DMS53 treated with DMSO at 0.1 percent for 48 hours (cell line): ENCODE data around the gene RPA1.
"Not testable (repeated sequence)": the region's sequence is repeated elsewhere in the genome, so short reads cannot be mapped to it uniquely, and the experiment has no call there.

Source experiments
- DNase-seq: peaks from one replicate; lab custom pipeline; 2025; ENCODE audit not compliant: unreplicated experiment; lab: John Stamatoyannopoulos, UW

RPA1 gene

GRCh38 chr17:1813088-1813487, 16.7 kb upstream of the RPA1 start:
- no peak for DNase-seq

- no peak for DNase-seq
Observed at GRCh38 chr17:1820528-1821252, 9.1 kb upstream of the RPA1 start.

GRCh38 chr17:1829216-1829591, 601 bp upstream of the RPA1 start:
- no peak for DNase-seq

- DNase-seq = peak; percentile 19
Observed at GRCh38 chr17:1830288-1830687, 483 bp downstream of the RPA1 start.

- DNase-seq = no peak
Observed at GRCh38 chr17:1834380-1835149, 4.8 kb downstream of the RPA1 start.

GRCh38 chr17:1839516-1839915, 9.7 kb downstream of the RPA1 start:
- no peak for DNase-seq

GRCh38 chr17:1843947-1844346, 14.1 kb downstream of the RPA1 start:
- DNase-seq = no peak

- no peak for DNase-seq
Observed at GRCh38 chr17:1847191-1847590, 17.4 kb downstream of the RPA1 start.

- no peak for DNase-seq
Observed at GRCh38 chr17:1852327-1852726, 22.5 kb downstream of the RPA1 start.

- no peak for DNase-seq
Observed at GRCh38 chr17:1853698-1854097, 23.9 kb downstream of the RPA1 start.

- DNase-seq = not testable (repeated sequence)
Observed at GRCh38 chr17:1856462-1856861, 26.7 kb downstream of the RPA1 start.

GRCh38 chr17:1860978-1861377, 31.2 kb downstream of the RPA1 start:
- no peak for DNase-seq

GRCh38 chr17:1861391-1862010, 31.7 kb downstream of the RPA1 start:
- no peak for DNase-seq

- peak; percentile 14 for DNase-seq
Observed at GRCh38 chr17:1865252-1866037, 35.6 kb downstream of the RPA1 start.

- DNase-seq = no peak
Observed at GRCh38 chr17:1867307-1867706, 37.5 kb downstream of the RPA1 start.

- DNase-seq = no peak
Observed at GRCh38 chr17:1868090-1868489, 38.3 kb downstream of the RPA1 start.

GRCh38 chr17:1870592-1870991, 40.8 kb downstream of the RPA1 start:
- DNase-seq = no peak

- DNase-seq = no peak
Observed at GRCh38 chr17:1871756-1872155, 42.0 kb downstream of the RPA1 start.

- no peak for DNase-seq
Observed at GRCh38 chr17:1872254-1872653, 42.4 kb downstream of the RPA1 start.

GRCh38 chr17:1872976-1873375, 43.2 kb downstream of the RPA1 start:
- no peak for DNase-seq

- no peak for DNase-seq
Observed at GRCh38 chr17:1873418-1873817, 43.6 kb downstream of the RPA1 start.
